HepG2 (cell line): ENCODE results near the gene C16orf95. TPM values are rescaled to one million over a fixed set of nuclear protein-coding genes. Genes with fewer than 3 reads are reported as not detected.

Experiments used
- ATAC-seq: fragments of 200-7000 bp; cut with Tn5 transposase; 3 replicates; pipeline ENCODE4 v1.9.1; 2020; ENCODE audit warnings: mild to moderate bottlenecking, moderate library complexity
- BruUV-seq: library from RNA; stranded (reverse); fragments of 400-500 nt; replicated peaks from 2 replicates; lab custom pipeline; 2021; lab: Mats Ljungman, UMichigan
- CTCF ChIA-PET: fragments of 300-600 bp; formaldehyde crosslinking; extraction: SDS; loops from one replicate; lab custom pipeline; 2021; ENCODE audit warnings: low total read pairs, inconsistent platforms, low intra/inter-chr PET ratio; lab: Yijun Ruan, JAX
- POLR2A ChIA-PET: fragments of 350-600 bp; sonication (Branson Sonifier 250); formaldehyde crosslinking; loops from one replicate; lab custom pipeline; 2020; ENCODE audit warnings: antibody characterized with exemption, inconsistent platforms; lab: Yijun Ruan, JAX
- DNase-seq: peaks from one replicate; pipeline ENCODE4 v3.0.0-alpha.2; 2015; ENCODE audit warnings: low spot score
- FAIRE-seq: peaks from 3 replicates; lab custom pipeline; 2011; peaks lifted over from hg19 to GRCh38; lab: Jason Lieb, UNC
- H2AFZ ChIP-seq: one replicate; pipeline ENCODE4 v1.6.1; 2011; ENCODE audit warnings: low read length, inconsistent platforms
- H3K27ac ChIP-seq: fragments of 300-600 bp; 3 replicates; pipeline ENCODE4 v1.8.0; 2011; ENCODE audit warnings: mixed run types, mild to moderate bottlenecking, mixed read lengths, low read length, inconsistent platforms; ENCODE audit not compliant: insufficient read depth; ENCODE audit errors: extremely low read length
- H3K27me3 ChIP-seq, 2 experiments: fragments of 200-600 bp in 1 of 2; 2 replicates in 1 of 2; 3 replicates in 1 of 2; pipeline versions ENCODE4 v1.6.0 to v1.8.0; 2011; ENCODE audit warnings: low read length in 2 of 2, mild to moderate bottlenecking in 2 of 2, moderate library complexity in 2 of 2, inconsistent platforms in 1 of 2; ENCODE audit not compliant: insufficient read depth in 2 of 2, control insufficient read depth in 1 of 2
- H3K36me3 ChIP-seq, 2 experiments: fragments of 200-600 bp in 1 of 2; replicated peaks in 1 of 2; 2 replicates in 1 of 2; 3 replicates in 1 of 2; pipeline versions ENCODE4 v1.5.1 to v1.8.0; 2011; ENCODE audit warnings: low read length in 2 of 2, inconsistent platforms in 1 of 2; ENCODE audit not compliant: insufficient read depth in 2 of 2, control insufficient read depth in 1 of 2
- H3K4me1 ChIP-seq: 2 replicates; pipeline ENCODE4 v1.5.1; 2012; ENCODE audit warnings: low read length, inconsistent platforms; ENCODE audit not compliant: insufficient read depth
- H3K4me2 ChIP-seq: 2 replicates; pipeline ENCODE4 v1.6.0; 2011; ENCODE audit warnings: low read depth, low read length, inconsistent platforms
- H3K4me3 ChIP-seq, 3 experiments: fragments of 200-600 bp in 1 of 3; sonication (generic), shearing (Covaris generic) in 1 of 3; replicated peaks in 1 of 3; 2 replicates each; pipeline ENCODE4 v1.5.1; 2011 to 2016; ENCODE audit warnings: low read length in 3 of 3, inconsistent platforms in 2 of 3, low read depth in 2 of 3, mild to moderate bottlenecking in 2 of 3, control low read depth in 1 of 3, mixed read lengths in 1 of 3; ENCODE audit not compliant: insufficient read depth in 1 of 3
- H3K79me2 ChIP-seq: one replicate; pipeline ENCODE4 v1.6.1; 2011; ENCODE audit warnings: low read length, inconsistent platforms; ENCODE audit not compliant: insufficient read depth
- H3K9ac ChIP-seq: 2 replicates; pipeline ENCODE4 v1.6.0; 2011; ENCODE audit warnings: mild to moderate bottlenecking, low read depth, low read length, inconsistent platforms; ENCODE audit not compliant: insufficient read depth
- H3K9me3 ChIP-seq: 2 replicates; pipeline ENCODE4 v1.5.1; 2012; ENCODE audit warnings: mild to moderate bottlenecking, low read length
- H4K20me1 ChIP-seq: 2 replicates; pipeline ENCODE4 v1.6.0; 2011; ENCODE audit warnings: inconsistent platforms, mild to moderate bottlenecking, low read length, moderate library complexity; ENCODE audit not compliant: insufficient read depth
- ATF7-NPFF ChIP-seq: sonication (generic); formaldehyde crosslinking; IDR thresholded peaks from 2 replicates; pipeline ENCODE4 v1.8.1; 2023; ENCODE audit warnings: mild to moderate bottlenecking, low read depth, missing genetic modification reagents, moderate library complexity
- HNF1B ChIP-seq: sonication (generic); formaldehyde crosslinking; IDR thresholded peaks from 2 replicates; pipeline ENCODE4 v1.5.1; 2020; ENCODE audit warnings: mild to moderate bottlenecking, moderate library complexity, missing genetic modification reagents
- JUNB ChIP-seq: sonication (generic); formaldehyde crosslinking; IDR thresholded peaks from 2 replicates; pipeline ENCODE4 v1.8.0; 2022; ENCODE audit warnings: missing genetic modification reagents, mild to moderate bottlenecking, borderline replicate concordance
- POLR2A ChIP-seq, 2 experiments: IDR thresholded peaks; 2 replicates each; pipeline ENCODE4 v1.6.1; 2011; ENCODE audit warnings: low read depth in 2 of 2, low read length in 2 of 2, mild to moderate bottlenecking in 1 of 2, moderate library complexity in 1 of 2; ENCODE audit not compliant: insufficient read depth in 1 of 2
- RBM22 ChIP-seq: fragments of 200-400 bp; formaldehyde crosslinking; optimal IDR thresholded peaks from 2 replicates; pipeline ENCODE3; 2017; ENCODE audit warnings: mild to moderate bottlenecking, low read length, moderate library complexity
- ZFYVE20 ChIP-seq: sonication (generic); formaldehyde crosslinking; IDR thresholded peaks from 2 replicates; pipeline ENCODE4 v1.8.0; 2023; ENCODE audit warnings: low read depth, mild to moderate bottlenecking, moderate library complexity, missing genetic modification reagents, borderline replicate concordance
- ZMYM4 ChIP-seq: sonication (generic); formaldehyde crosslinking; IDR thresholded peaks from 2 replicates; pipeline ENCODE4 v1.8.1; 2023; ENCODE audit warnings: mild to moderate bottlenecking, missing genetic modification reagents
- ZNF121 ChIP-seq: sonication (generic); formaldehyde crosslinking; IDR thresholded peaks from 2 replicates; pipeline ENCODE4 v1.5.0; 2020; ENCODE audit warnings: mild to moderate bottlenecking, missing genetic modification reagents
- ZNF552 ChIP-seq: sonication (generic); formaldehyde crosslinking; IDR thresholded peaks from 2 replicates; pipeline ENCODE4 v1.9.0; 2022; ENCODE audit warnings: missing genetic modification reagents, mild to moderate bottlenecking, borderline replicate concordance
- WGBS: methylation state at CpG from one replicate; pipeline ENCODE4 v1.1.6; 2017; ENCODE audit warnings: low lambda C conversion rate; 5-methylcytosine and 5-hydroxymethylcytosine counted together
- in situ Hi-C: cut with HindIII; loops from 2 replicates; pipeline ENCODE4 v1.10.0; 2017; ENCODE audit warnings: low pct_unique_long_range_greater_than_20kb; ENCODE audit not compliant: extremely low pct_ligation_motif_present
- intact Hi-C: fragments of 100-400 bp; cut with micrococcal nuclease; formaldehyde crosslinking; loops from one replicate; pipeline ENCODE4 v1.10.0; 2022; ENCODE audit not compliant: unreplicated experiment
- polyA plus RNA-seq, 8 experiments: library from polyadenylated mRNA; depleted of rRNA in 3 of 8; stranded (reverse) in 7 of 8; unstranded in 1 of 8; fragments of >200 nt; fragmentation: Illumina TruSeq in 4 of 8; extraction: Trizol in 4 of 8; gene quantifications; 2 replicates each; pipeline versions ENCODE4 v1.2.1 to v1.2.3, GENCODE V29; 2011 to 2016; ENCODE audit warnings: low read depth in 4 of 8, missing spikeins in 1 of 8, mixed read lengths in 1 of 8; ENCODE audit not compliant: insufficient read depth in 1 of 8
- total RNA-seq, 5 experiments: library from RNA; depleted of rRNA; stranded (reverse); fragments of >200 nt; fragmentation: Illumina TruSeq; extraction: Trizol; gene quantifications; 2 replicates each; pipeline ENCODE4 v1.2.3, GENCODE V29; 2016; ENCODE audit warnings: low read depth in 1 of 5
- TF ChIP-seq, protein P1 (sequence below): sonication (generic); formaldehyde crosslinking; IDR thresholded peaks from 2 replicates; pipeline ENCODE4 v1.4.0; 2020; ENCODE audit warnings: missing genetic modification reagents
- TF ChIP-seq, protein P2 (sequence below): sonication (generic); formaldehyde crosslinking; conservative IDR thresholded peaks from 2 replicates; pipeline ENCODE4 v1.4.0; 2020; ENCODE audit warnings: missing genetic modification reagents

C16orf95 gene
- total and polyA plus RNA-seq, 2 of the 13 experiments (the other 11 are each of a cell fraction or from before 2014, with no cell fraction given) = 2.8 to 8.6 TPM

DNA sequence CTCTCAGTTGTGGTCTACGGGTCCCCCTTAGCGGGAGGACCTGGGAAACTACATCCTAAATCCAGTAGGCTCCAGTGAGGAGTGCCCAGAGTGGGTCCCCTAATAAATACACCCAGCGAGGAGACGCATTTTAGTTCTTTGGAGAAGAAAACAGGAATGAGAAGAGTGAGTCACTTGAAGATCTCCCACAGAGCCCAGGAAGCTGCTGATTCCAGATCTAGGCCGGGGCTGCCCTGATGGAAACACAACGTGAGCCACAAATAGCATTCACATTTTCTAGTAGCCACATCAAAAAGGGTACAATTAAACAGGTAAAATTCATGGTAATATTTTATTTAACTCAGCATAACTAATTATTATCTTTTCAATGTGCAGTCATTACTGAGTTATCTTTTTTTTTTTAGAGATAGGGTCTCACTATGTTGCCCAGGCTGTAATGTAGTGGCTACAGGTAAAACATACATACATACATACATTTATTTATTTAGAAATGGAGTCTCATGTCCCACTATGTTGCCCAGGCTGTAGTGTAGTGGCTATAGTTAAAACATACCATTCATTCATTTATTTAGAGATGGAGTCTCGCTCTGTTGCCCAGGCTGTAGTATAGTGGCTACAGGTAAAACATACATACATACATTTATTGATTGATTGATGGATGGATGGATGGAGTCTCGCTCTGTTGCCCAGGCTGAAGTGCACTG lies 44.9 kb upstream of the C16orf95 start:
- no peak overlapping the region for H3K9ac ChIP-seq
- H3K4me2 ChIP-seq = no peak overlapping the region
- intact Hi-C loops = no loop called here
- DNase-seq (no peak), FAIRE-seq (no peak), ATAC-seq (no peak)
- no peak for TF ChIP-seq ZFYVE20 (CRISPR knock-in tag)
- no peak for TF ChIP-seq POLR2A (IDR thresholded peaks at IDR 0.05; ENCODE audit: insufficient read depth in 1 of 2, low read depth in 2 of 2, low read length in 2 of 2)
- TF ChIP-seq ZNF552 (CRISPR knock-in tag) = no peak
- TF ChIP-seq RBM22 = peak; percentile 5
- TF ChIP-seq ZNF121 (CRISPR knock-in tag) = peak; percentile 81
- TF ChIP-seq ZMYM4 (CRISPR knock-in tag) = no peak
- no peak for TF ChIP-seq ATF7-NPFF (CRISPR knock-in tag)
- no peak for TF ChIP-seq HNF1B
- TF ChIP-seq, protein P1, sequence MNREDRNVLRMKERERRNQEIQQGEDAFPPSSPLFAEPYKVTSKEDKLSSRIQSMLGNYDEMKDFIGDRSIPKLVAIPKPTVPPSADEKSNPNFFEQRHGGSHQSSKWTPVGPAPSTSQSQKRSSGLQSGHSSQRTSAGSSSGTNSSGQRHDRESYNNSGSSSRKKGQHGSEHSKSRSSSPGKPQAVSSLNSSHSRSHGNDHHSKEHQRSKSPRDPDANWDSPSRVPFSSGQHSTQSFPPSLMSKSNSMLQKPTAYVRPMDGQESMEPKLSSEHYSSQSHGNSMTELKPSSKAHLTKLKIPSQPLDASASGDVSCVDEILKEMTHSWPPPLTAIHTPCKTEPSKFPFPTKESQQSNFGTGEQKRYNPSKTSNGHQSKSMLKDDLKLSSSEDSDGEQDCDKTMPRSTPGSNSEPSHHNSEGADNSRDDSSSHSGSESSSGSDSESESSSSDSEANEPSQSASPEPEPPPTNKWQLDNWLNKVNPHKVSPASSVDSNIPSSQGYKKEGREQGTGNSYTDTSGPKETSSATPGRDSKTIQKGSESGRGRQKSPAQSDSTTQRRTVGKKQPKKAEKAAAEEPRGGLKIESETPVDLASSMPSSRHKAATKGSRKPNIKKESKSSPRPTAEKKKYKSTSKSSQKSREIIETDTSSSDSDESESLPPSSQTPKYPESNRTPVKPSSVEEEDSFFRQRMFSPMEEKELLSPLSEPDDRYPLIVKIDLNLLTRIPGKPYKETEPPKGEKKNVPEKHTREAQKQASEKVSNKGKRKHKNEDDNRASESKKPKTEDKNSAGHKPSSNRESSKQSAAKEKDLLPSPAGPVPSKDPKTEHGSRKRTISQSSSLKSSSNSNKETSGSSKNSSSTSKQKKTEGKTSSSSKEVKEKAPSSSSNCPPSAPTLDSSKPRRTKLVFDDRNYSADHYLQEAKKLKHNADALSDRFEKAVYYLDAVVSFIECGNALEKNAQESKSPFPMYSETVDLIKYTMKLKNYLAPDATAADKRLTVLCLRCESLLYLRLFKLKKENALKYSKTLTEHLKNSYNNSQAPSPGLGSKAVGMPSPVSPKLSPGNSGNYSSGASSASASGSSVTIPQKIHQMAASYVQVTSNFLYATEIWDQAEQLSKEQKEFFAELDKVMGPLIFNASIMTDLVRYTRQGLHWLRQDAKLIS (CRISPR knock-in tag) = no peak
- TF ChIP-seq JUNB (CRISPR knock-in tag) = no peak
- TF ChIP-seq, protein P2, sequence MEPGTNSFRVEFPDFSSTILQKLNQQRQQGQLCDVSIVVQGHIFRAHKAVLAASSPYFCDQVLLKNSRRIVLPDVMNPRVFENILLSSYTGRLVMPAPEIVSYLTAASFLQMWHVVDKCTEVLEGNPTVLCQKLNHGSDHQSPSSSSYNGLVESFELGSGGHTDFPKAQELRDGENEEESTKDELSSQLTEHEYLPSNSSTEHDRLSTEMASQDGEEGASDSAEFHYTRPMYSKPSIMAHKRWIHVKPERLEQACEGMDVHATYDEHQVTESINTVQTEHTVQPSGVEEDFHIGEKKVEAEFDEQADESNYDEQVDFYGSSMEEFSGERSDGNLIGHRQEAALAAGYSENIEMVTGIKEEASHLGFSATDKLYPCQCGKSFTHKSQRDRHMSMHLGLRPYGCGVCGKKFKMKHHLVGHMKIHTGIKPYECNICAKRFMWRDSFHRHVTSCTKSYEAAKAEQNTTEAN (CRISPR knock-in tag) = no peak
- ChIA-PET CTCF (no interaction called here), POLR2A (interaction anchor here (18.0 kb wide), 1 partner anchor 16 kb away, joined by 265 read pairs; the partner anchor contains the start of gene FBXO31)
- WGBS = 96% methylated on average over 8 of the region's 8 CpGs
- peaks cover 94% of the 10 kb centered on the region for H4K20me1 ChIP-seq
- H3K27ac ChIP-seq = no peak overlapping the region
- H2AFZ ChIP-seq = no peak overlapping the region
- H3K27me3 ChIP-seq = no peaks in the 10 kb centered on the region
- BruUV-seq = TSS peak; percentile 24
- peaks cover 96% of the 10 kb centered on the region for H3K79me2 ChIP-seq
- peaks cover 61% of the 10 kb centered on the region for H3K4me1 ChIP-seq
- in situ Hi-C loops = no loop called here
- peaks cover 59 to 91% of the 10 kb centered on the region in 2 experiments for H3K36me3 ChIP-seq
- H3K4me3 ChIP-seq = no peak overlapping the region
- no peaks in the 10 kb centered on the region for H3K9me3 ChIP-seq
